GM21447 (cell line): ENCODE measurements around the gene ZBTB16.

Experiments
- ATAC-seq: cut with Tn5 transposase; IDR thresholded peaks from one replicate; pipeline ENCODE4 v1.9.1; 2021; ENCODE audit not compliant: unreplicated experiment

The ZBTB16 gene

GRCh38 chr11:114178656-114179055 is 119.1 kb downstream of the ZBTB16 start:
- no peak for ATAC-seq

- no peak for ATAC-seq
Observed at GRCh38 chr11:114179234-114179941, 119.9 kb downstream of the ZBTB16 start.

- no peak for ATAC-seq
Observed at GRCh38 chr11:114180301-114181055, 121.0 kb downstream of the ZBTB16 start.

DNA sequence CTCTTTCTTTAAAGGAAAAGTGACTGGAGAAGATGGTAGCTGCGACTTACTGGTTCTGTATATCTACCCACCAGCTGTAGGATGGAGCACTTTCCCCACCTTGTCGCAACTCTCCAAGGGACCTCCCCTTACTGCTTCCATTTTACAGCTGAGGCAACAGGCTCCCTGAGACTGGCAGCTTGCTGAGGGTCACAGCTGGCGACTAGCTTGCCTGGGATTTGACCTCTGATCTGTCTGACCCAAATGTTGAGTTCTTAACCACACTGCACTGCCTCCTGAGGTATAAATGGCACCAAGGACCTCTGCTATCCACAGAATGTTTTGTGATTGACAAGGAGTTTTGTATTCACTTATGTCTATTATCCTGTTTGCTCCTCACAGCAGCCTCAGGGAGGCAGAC is 121.7 kb downstream of the ZBTB16 start:
- no peak for ATAC-seq

- no peak for ATAC-seq
Observed at GRCh38 chr11:114181752-114182151, 122.2 kb downstream of the ZBTB16 start.

- ATAC-seq: no peak
Observed at GRCh38 chr11:114182471-114183043, 123.0 kb downstream of the ZBTB16 start.

- ATAC-seq: no peak
Observed at GRCh38 chr11:114183044-114183511, 123.6 kb downstream of the ZBTB16 start.

DNA sequence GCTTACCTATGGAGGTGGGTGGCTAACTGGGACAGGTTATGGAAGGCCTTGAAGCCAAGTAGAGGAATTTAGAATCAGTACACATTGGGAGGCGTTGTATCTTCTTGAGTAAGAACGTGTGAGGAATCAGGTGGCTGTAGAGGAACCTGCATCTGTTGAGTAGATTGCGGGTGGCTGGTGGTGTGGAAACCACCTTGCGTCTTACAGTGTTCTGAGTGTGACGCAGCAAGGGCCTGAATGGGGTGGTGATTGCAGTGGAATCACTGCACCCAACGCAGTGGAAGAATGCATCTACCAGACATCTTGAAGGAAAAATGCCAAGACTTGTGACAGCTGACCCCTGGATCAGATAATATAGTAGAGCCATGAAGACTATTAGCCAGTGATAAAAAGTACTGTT is 125.9 kb downstream of the ZBTB16 start:
- ATAC-seq: no peak

GRCh38 chr11:114187173-114187572 is 127.7 kb downstream of the ZBTB16 start:
- ATAC-seq: no peak

DNA sequence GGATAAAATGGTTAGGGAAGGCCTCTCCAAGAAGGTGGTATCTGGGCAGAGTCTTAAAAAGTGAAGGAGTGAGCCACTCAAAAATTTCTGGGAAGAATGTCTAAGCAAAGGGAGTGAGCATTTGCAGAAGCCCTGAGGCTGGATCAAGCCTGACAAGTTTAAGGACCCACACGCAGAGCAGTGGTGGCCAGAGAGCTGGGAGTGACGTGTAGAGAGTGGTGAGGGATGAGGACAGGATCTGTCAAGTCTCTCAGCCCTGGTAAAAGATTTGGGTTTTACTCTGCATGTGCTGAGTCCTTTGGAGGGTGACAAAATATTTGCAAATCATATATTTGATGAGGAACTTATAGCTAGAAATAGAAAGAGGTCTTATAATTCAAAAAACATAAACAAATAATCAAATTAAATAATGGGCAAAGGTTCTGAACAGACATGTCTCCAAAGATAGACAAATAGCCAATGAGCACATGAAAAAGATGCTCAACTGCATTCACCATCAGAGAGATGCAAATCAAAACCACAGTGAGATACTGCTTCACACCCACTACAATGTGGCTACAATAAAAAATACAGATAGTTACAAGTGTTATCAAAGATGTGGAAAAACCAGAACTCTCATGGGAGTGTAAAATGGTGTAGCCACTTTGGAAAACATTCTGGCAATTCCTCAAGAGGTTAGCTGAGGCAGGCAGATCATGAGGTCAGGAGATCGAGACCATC is 129.5 kb downstream of the ZBTB16 start:
- ATAC-seq: no peak

DNA sequence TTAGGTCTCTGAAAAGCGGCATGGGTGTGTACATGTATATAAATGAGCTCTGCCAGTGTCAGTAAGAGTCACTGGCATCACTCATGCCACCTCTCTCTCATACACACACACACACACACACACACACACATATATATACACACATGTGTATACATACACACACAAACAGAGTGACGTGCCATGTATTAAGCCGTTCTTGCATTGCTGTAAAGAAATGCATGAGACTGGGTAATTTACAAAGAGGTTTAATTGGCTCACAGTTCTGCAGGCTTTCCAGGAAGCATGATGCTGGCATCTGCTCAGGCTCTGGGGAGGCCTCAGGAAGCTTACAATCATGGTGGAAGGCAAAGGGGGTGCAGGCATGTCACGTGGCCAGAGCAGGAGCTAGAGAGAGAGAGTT is 131.1 kb downstream of the ZBTB16 start:
- no peak for ATAC-seq

- ATAC-seq: no peak
Observed at GRCh38 chr11:114191893-114192292, 132.4 kb downstream of the ZBTB16 start.

DNA sequence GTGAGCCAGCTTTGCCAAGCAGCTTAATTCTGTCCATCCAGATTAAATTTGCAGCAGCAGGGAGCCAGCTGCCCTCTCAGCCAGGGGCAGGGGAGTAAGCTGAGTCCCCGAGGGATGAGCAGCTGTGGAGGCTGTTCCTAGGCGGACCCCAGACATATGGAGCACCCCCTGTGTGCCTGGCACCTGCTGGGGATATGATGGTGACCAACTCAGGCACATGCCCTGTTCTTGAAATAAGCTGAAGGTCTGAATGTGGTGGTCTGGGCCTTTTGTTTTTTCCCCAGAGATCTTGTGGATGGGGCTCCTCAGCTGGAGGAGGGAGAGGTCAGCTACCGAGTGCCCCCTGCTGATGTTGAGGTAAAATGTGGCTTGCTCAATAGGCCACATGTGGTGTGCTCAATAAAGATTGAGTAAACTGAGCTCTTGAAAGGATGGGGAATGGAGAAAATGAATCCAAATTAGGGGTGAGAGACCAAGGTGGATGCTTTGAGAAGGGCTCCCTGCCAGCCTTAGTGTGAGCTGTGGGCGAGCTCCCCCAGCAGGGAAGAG is 133.4 kb downstream of the ZBTB16 start:
- no peak for ATAC-seq

GRCh38 chr11:114193730-114194679 is 134.5 kb downstream of the ZBTB16 start:
- no peak for ATAC-seq

DNA sequence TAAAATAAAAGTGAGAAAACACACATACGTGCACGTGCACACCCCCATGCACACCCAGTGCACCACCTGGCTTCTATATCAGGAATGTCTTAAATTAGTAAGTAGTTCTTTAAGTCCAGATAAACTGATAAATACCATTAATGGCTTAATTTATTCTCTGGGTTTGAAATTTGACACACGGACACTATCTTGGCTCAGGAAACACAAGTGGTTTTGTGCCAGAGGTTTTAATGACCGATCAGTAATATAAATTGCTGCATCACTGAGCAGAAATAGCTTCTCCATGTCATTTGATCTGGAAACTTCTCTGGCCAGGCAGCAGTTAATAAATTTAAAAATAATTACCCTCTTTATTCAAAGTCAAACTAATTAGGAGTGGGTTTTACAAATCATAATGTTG is 135.2 kb downstream of the ZBTB16 start:
- ATAC-seq: no peak

GRCh38 chr11:114195151-114195550 is 135.6 kb downstream of the ZBTB16 start:
- ATAC-seq: no peak

GRCh38 chr11:114195981-114196731 is 136.6 kb downstream of the ZBTB16 start:
- no peak for ATAC-seq

GRCh38 chr11:114196997-114197703 is 137.6 kb downstream of the ZBTB16 start:
- ATAC-seq: no peak
